NCI-H2081 (cell line): Measurements from ENCODE around the gene ALG2.
A peak's percentile ranks its signal among the peaks of the same experiment; 100 is the strongest.
"Not testable (repeated sequence)": the region's sequence is repeated elsewhere in the genome, so short reads cannot be mapped to it uniquely, and the experiment has no call there.

Experiments used
- DNase-seq, 2 experiments: peaks; one replicate each; lab custom pipeline; 2025; lab: John Stamatoyannopoulos, UW

Gene ALG2

DNA sequence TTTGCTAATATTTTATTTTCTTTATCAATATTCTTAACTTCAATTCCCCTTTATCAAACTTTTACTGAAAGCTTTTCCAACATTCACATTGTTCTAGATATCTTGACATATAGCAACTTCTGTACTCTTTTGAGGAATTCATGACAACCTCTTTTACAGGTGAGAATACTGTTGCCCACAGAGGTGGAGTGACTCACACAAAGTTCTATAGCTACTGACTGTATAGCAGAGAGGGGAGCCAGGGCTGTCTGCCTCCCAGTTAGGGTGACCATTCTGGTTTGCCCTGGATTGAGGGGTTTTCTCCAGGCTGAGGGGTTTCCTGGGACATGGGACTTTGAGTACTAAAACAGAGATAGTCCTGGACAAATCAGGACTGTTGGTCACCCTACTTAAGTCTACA, 16.6 kb upstream of the ALG2 start:
- no peak for DNase-seq

DNA sequence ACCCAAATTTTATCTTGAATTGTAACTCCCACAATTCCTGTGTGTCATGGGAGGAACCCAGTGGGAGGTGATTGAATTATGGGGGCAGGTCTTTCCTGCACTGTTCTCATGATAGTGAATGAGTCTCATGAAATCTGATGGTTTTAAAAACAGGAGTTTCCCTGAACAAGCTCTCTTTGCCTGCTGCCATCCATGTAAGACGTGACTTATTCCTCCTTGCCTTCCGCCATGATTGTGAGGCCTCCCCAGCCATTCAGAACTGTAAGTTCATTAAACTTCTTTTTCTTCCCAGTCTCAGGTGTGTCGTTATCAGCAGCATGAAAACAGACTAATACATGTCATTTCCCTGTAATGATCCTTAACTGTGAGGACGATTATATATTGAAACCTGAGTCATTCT, 16.1 kb upstream of the ALG2 start:
- not testable (repeated sequence) for DNase-seq

DNA sequence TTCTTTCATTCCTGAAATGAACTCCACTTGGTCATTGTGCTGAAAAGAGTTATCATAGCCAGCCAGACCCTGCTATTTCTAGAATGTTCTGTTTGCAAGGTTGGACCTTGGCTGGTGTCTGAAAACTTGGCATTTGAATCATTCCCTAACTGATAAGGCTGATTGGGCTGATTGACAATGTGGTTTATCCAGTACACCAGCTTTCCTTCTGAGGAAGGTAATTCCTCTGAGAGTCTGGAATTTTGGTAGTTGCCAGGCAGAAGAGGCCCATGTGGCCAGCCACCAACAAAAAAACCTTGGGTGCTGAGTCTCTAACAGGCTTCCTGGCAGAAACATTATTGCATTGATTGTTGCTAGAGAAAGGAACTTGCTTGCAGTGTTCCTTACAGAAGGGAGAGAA, 15.6 kb upstream of the ALG2 start:
- no peak for DNase-seq

DNA sequence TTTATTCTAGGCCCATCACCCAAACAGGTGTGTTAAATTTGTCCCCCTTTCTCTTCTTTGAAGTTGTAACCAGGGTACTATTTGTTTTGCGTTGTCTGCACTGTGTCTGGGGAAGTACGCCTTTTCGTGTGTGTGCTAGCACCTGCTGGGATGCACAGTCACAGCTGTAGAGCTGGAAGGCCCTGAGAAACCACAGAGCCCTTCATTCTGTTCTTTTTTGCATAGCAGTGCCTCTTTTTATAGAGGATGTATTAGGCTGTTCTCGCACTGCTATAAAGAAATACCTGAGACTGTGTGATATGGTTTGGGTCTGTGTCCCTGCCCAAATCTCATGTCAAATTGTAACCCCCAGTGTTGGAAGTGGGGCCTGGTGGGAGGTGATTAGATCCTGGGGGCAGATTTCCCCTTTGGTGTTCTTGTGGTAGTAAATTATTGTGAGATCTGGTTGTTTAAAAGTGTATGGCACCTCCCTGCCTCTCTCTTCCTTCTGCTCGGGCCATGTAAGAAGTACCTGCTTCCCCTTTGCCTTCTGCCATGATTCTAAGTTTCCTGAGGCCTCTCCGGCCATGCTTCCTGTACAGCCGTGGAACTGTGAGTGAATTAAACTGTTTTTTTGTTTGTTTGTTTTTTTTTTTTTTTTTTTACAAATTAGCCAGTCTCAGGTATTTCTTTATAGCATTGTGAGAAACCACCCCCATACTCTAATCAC, 14.3 kb upstream of the ALG2 start:
- no peak for DNase-seq

DNA sequence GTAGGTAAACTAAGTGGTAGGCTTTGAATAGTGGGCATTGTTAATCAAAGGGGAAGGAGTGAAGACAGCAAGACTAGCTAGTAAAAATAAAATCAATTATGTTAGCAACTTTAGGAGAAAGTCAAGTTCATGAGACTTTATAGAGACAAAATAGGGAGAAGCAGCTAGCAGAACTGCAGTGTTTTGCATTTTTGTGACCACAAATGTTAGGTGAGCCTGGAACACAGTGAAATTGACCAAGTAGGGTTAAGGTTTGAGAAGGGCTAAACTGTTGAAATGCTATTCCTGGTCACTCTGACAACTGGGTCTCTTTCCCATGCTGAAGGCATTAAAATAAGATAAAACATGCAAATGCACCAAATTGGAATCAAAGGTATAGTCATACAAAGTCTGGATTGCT, 13.3 kb upstream of the ALG2 start:
- no peak for DNase-seq

DNA sequence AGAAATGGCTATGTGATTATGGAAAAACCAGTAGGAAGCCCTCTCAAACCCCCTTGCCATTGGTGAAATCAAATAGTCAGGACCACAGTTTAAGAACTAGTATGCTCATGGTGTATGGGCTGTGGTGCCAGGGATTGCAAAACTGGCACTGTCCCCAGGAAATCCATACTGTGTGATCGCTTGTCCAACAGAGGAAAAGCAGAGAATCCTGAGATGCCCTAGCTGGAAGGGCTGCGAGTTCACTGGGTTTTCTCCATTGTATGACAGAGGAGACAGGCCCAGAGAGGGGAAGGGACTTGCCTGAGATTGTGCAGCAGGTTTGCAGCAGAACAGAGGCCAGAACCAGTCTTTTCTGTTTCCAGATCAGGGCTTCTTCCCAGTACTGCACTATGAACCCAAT, 12.9 kb upstream of the ALG2 start:
- DNase-seq: no peak

DNA sequence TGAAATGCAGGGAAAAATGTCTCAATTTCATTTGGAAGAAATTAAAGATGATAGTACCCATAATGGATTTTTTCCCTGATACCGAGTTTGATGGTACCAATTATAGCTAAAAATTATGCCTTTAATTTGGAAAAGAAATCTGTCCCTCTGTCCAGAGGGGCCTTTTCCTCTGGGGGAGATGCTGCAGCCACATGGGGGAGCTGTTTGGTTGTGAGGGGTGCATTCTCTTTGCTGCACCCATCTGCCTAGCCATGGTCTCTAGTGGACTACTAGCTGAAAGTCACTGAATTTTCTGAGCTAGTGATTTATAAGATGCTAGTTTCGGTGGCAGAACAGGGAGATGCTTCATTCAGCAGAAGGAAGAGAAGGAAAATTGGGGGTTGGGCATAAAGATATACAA, 10.0 kb upstream of the ALG2 start:
- no peak for DNase-seq

DNA sequence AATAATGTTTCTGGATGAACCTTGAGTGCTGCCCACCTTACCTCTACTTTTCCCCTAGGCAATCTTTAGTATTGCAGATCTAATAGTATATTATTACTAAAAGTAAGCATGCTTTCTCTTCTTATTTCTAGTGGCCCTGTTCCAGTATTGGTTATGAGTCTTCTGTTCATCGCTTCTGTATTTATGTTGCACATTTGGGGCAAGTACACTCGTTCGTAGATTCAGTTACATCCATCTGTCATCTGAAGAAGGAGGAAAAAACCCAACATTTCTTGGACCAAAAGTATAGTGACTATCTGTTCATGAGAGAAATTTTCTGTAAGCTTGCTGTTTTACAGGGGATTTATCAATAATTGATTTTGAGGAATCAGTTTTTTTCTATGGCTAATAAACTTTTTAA, 8.5 kb upstream of the ALG2 start:
- DNase-seq: no peak

DNA sequence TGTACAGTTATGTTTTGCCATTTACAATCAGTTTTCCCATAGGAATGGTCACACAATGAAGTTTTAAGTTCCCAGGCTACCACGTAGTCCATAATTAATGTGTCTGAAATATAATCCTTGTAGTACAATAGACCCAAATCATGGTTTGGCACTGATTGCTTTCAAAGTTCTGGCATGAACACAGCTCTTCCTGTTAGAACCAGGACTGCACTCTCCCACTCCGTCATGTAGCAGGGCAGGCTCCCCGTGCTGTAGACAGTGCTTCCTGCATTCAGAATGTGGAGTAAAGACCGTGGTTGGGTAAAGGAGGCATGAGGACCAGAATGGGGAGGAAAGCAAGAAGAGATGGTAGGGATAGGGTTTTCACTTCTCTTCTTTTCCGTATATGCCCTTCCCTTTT, 4.3 kb upstream of the ALG2 start:
- no peak for DNase-seq

DNA sequence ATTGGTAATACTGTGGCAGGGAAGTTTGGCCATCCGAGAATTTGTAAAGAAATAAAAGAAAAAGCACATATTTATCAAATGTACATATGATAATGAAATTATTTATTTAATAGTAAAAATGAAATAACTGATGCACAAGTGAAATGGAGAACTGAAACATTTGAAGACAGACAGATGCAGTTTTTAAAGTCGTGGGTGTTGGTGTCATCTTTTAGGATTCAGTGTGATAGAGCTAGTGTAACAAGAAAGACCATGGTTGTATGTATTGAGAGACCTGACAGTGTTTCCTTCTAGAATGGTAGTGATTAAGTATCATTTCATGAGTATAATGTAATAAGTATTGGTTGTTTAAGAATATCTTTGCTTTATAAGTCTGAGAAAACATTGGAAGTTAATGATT, 2.7 kb upstream of the ALG2 start:
- DNase-seq: no peak

DNA sequence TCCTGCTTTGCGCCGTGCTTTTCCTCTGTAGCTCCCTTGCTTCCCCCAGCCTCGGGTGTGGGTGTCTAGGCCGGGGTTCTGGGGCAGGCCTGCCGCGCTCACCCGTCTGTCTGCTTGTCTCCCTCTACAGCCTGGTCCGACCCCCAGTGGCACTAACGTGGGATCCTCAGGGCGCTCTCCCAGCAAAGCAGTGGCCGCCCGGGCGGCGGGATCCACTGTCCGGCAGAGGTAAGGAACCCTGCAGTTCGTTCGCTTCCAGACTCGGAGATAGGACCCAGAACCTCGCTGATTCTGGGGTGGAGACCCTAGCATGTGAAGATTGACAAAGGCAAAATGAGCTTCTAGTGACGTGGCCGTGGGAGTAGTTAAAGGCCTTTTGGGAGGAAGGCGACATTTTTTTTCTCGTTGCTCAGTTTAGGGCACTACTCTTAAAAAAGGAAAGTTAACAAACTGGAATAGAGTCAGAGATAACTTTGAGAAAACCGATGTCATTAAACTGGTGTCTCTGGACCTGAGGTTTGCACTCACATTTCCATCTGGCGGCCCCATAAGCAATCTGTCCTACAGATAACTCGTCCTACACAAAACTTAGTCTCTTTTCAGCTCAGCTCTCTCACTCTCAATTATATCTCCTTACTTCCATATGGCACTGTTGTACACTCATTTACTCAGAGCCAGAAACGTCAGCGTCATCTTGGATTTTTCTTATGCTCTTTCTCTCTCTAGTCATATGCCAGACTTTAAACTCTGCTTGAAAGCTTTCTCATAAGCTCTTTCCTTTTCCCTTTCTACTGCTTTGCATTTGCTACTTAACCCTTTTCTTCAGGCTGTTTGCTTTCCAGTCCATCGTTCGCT, 901 bp upstream of the ALG2 start:
- DNase-seq: no peak

DNA sequence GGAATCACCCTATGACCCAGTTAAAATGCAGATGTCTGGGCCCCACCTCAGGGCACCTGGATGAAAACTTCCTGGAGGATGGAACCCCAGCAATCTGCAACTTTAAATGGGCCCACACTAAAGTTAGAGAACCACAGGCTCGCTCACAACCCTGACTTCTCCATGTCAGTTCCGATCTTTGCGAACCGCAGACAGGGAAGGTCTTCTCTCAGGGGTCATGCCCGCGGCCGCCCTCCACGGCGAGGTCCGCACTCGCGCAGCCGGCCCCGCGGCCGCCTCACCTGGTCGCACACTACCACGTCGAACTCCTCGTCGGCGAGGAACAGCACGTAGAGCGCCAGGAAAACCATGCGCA, 499 bp downstream of the ALG2 start:
- DNase-seq: no peak

DNA sequence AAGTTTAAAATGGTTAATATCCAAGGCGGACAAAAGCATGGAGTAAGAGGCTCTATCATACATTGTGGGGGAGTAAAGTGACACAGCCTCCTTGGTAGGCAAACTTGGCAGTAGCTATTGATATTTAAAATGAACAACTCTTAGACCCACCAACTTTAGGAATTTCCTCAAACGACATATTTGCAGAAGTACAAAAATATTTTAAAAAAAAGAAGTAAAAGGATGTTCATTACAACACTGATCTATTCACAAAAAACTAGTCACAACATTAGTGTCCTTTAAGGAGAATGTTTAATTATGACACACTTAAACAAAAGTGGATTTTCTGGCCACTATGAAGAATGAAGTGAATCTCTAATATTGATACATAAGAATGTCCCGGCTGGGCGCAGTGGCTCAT, 1.7 kb downstream of the ALG2 start:
- no peak for DNase-seq

DNA sequence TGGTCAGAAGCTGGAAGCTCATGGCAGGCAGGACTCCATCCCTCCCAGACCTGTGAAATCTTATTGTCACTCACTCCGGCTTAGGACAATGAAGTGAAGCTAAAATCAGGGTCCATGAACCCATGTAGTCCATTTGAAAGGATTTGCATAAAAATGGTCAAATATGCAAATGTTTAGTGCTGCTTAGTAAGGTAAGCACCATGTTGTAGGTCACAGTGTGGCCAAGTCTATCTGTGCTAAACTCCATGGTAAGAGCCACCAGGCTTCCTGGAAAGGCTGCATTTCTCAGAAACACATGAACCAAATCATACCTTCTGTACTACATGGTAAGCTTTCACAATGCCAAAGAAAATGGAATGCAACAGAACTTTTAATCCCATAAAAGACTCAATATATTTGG, 5.7 kb downstream of the ALG2 start:
- no peak for DNase-seq

DNA sequence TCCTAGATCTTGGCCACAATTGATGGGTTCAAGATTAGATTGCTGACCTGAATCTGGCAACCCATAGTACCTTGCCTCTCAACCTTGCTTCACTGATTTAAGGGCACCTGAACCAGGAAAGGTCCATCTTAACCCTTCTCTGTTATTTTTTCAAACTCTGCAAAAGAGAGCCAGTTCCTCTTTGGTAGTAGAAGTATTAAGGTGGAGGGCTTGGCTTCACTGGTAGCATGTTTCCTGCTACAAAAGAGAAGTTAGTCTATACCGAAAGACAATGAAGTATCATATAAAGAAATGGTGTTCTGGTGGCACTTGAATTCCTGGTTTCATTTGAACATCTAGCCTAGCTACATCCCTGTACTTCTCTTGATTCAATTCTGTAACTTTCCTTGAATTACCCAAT, 8.5 kb downstream of the ALG2 start:
- DNase-seq: no peak

DNA sequence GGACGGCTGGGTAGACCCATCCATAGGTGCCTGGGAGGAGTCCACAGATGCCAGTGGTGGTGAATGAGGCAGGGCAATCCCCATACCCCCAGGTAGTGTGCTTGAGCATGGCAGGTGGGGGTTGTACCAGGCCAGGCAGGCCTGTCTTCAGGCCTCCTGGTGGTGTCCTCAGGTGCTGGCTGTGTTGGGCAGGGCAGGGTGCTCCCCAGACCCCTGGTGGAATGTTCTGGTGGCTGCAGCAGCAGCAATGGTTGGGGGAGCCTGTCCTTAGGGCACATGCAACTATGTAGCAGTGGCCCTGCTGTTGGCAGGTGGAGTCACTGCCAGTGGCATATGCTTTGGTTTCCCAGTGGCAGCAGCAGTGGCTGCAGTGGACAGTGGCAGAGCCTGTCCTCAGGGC, 10.0 kb downstream of the ALG2 start:
- no peak for DNase-seq

DNA sequence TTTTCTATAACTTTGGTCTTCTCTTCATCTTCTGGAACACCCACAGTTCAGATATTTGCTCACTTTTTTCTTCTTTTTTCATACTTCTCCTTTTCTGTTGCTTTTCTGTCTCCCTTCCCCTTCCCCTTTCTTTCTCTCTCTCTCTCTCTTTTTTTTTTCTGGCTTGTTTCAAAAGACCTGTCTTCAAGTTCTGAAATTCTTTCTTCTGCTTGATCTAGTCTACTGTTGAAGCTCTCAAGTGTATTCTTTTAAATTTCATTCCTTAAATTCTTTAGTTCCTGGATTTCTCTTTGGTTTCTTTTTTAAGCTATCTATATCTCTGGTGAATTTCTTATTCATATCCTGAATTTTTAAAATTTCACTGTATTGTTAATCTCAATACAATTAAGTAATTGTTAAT, 11.2 kb downstream of the ALG2 start:
- no peak for DNase-seq

DNA sequence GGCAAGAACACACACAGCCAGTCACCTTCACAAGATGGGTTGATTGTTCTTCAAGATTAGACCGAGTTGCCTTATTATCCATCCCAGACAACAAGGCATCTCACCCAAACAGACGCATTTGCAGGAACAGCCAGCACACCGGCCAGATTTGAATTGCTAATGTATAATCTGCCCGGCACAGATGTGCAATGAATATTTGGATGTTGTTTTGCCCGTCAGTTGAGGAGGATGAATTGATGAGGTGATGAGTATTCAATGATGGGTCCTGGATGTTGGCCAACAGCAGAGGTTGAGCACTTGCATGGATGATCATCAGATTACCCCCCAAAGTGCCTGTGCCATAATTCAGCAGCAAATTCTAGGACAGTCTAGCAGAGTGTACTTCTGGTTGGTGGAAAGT, 20.1 kb downstream of the ALG2 start:
- no peak for DNase-seq

DNA sequence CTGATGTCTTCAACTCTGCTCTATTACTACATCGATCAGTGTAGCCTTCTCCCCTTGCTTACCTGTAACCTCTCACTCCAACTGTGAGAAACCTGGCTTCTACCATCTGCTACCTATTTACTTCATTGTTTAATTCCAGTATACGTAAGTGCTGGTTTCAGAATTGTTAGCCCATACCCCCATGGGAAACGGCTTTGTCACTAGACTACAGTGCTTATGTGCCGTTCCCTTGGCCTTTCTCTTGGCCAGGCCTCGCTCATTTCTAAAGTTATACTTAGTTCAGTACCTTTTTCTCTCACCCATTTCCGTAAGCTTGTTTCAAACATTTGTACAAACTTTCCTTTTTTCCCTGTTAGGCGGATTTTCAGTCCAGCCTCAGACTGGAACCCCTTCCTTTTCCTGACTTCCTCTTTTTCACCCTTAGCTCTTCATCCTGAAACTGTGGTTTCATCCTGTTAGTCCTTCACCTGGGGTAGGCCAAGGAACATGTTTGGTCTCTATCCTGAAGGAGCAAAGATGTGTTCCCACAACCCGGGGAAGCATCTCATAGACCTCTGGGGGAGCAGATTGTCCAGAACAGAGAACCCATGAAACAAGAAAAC, 21.7 kb downstream of the ALG2 start:
- peak in 1 of 2 experiments; percentile 26 for DNase-seq

DNA sequence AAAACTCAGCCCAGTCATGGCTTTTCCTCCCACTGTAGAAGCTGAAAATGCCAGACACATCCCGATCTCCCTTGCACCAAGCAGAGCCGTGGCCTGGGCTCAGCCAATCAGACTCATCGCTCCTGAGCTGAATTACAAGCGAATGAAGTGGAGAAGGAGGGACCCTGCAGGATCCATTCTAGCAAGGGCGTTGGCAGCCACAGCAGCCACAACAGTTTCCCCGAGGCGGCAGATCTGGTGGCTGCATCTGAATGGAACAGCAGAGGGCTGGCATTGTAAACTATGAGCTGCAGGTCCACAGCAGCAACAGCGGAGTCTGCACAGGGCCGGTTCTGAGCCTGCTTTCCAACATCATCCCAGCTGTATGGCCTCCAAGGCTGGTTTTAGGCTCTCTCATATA, 23.8 kb downstream of the ALG2 start:
- no peak for DNase-seq

DNA sequence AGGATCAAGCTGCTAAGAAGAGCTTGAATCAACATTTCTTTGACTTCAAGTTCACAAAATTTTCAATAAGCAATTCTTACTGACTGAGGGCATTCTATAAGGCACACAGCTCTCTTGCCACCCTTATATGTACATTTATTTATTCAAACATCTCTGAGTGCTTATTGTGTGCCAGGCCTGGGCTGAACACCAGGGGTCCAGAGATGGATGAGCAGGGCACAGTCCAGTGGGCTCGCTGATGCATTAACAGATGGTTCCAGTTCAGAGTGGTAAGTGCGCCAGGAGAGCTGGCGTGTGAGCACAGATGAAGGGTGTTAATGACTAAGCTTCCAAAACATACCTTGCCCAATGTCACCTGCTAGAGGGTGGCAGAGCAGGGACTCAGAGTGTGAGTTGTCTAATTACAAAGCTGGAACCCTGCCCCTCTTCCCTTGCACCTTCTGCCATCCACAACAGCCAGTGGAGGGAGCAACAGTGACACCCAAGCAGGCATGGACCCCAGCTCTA, 24.6 kb downstream of the ALG2 start:
- DNase-seq: no peak

DNA sequence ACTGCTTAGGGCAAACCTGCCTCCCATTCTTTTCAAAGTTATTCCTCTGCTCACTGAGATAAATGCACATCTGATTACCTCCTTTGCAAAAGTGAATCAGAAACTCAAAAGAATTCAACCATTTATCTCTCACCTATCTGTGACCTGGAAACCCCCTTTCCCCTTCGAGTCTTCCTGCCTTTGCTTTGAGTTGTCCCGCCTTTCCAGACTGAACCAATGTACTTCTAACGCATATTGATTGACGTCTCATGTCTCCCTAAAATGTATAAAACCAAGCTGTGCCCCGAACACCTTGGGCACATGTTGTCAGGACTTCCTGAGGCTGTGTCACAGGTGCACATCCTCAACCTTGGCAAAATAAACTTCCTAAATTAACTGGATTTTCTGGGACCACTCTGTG, 25.3 kb downstream of the ALG2 start:
- not testable (repeated sequence) for DNase-seq

DNA sequence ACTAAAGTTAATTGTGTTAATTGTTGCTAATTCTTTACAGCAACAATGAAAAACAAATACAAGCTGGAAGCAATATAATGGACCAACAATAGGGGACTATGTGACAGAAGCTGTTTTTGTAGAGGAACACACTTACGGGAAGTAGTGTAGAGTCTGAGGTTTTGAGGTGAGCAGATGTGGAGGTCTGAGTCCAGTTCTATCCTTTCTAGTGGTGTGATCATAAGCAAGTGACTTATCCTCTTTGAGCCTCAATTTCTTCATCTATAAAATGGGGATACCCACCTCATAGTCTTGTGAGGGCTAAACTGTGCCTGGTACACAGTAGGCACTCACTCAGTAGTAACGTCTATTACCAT, 28.3 kb downstream of the ALG2 start:
- DNase-seq: no peak
